NB4 (cell line): Measurements from ENCODE around the gene MTM1.

ENCODE experiments used
- MYC ChIP-seq: IDR thresholded peaks from 2 replicates; pipeline ENCODE4 v1.6.1; 2011; ENCODE audit warnings: low read depth, low read length
- POLR2A ChIP-seq: IDR thresholded peaks from 2 replicates; pipeline ENCODE4 v1.6.1; 2011; ENCODE audit warnings: mild to moderate bottlenecking; ENCODE audit not compliant: insufficient read length; ENCODE audit errors: extremely low read depth
- TF ChIP-seq, protein P1 (sequence below): IDR thresholded peaks from one replicate; pipeline ENCODE4 v1.5.1; 2012; ENCODE audit warnings: low read depth, low read length

DNA sequence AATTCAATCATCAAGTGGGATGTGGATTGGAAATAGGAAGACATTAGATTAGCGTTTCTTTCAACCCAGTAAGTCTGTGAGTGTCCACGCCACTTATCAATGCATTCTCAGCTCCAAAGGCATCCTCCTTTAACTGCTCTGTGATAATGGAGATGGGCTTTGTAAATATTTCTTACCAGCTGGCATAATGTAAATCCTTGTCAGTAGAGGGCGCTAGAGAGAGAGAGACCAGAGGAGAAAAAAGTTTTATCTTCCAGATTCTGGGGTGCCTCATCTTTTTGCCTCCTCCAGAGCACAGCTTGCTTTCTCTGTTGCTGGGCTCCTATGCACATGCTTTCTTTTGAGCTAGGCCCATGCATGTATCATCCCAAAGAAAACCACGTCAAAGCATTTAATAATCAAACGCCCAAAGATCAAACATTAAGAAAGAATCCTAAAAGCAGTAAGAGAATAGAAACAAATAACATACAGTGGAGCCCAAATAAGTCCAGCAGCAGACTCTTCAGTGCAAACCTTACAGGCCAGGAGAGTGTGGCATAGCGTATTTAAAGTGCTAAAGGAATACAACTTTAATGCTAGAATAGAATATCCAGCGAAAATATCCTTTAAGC lies 115.2 kb downstream of the MTM1 start:
- TF ChIP-seq, protein P1, sequence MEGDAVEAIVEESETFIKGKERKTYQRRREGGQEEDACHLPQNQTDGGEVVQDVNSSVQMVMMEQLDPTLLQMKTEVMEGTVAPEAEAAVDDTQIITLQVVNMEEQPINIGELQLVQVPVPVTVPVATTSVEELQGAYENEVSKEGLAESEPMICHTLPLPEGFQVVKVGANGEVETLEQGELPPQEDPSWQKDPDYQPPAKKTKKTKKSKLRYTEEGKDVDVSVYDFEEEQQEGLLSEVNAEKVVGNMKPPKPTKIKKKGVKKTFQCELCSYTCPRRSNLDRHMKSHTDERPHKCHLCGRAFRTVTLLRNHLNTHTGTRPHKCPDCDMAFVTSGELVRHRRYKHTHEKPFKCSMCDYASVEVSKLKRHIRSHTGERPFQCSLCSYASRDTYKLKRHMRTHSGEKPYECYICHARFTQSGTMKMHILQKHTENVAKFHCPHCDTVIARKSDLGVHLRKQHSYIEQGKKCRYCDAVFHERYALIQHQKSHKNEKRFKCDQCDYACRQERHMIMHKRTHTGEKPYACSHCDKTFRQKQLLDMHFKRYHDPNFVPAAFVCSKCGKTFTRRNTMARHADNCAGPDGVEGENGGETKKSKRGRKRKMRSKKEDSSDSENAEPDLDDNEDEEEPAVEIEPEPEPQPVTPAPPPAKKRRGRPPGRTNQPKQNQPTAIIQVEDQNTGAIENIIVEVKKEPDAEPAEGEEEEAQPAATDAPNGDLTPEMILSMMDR, result peak; percentile 35
- TF ChIP-seq POLR2A (no peak), MYC (no peak)
